Loucy (cell line): Measurements from ENCODE around the gene SOD1.

Source experiments
- H2AFZ ChIP-seq: fragments of 200-600 bp; sonication (generic); 2 replicates; pipeline ENCODE4 v1.6.0; 2016; ENCODE audit warnings: antibody characterized with exemption, mild to moderate bottlenecking, low read length, moderate library complexity
- H3F3A ChIP-seq: fragments of 200-600 bp; 2 replicates; pipeline ENCODE4 v1.6.0; 2016; ENCODE audit warnings: antibody characterized with exemption, low read depth, mild to moderate bottlenecking
- H3K27me3 ChIP-seq: fragments of 200-600 bp; sonication (generic); 2 replicates; pipeline ENCODE4 v1.6.1; 2014; ENCODE audit warnings: low read length, mild to moderate bottlenecking; ENCODE audit not compliant: insufficient read depth, poor library complexity, severe bottlenecking
- H3K36me3 ChIP-seq: fragments of 200-600 bp; sonication (generic); 2 replicates; pipeline ENCODE4 v1.6.1; 2016; ENCODE audit warnings: low read length; ENCODE audit not compliant: insufficient read depth
- H3K4me1 ChIP-seq: fragments of 200-600 bp; sonication (generic); 2 replicates; pipeline ENCODE4 v1.5.1; 2014; ENCODE audit warnings: low read length, mild to moderate bottlenecking; ENCODE audit not compliant: insufficient read depth, poor library complexity, severe bottlenecking
- H3K4me2 ChIP-seq: fragments of 200-600 bp; sonication (generic); 2 replicates; pipeline ENCODE4 v1.6.0; 2014; ENCODE audit warnings: antibody characterized with exemption, low read length, low read depth, mild to moderate bottlenecking; ENCODE audit not compliant: poor library complexity, severe bottlenecking
- H3K4me3 ChIP-seq: fragments of 200-600 bp; sonication (generic); 2 replicates; pipeline ENCODE4 v1.5.1; 2014; ENCODE audit warnings: low read length, mild to moderate bottlenecking, mixed read lengths; ENCODE audit not compliant: poor library complexity, severe bottlenecking
- H3K79me2 ChIP-seq: fragments of 200-600 bp; sonication (generic); 2 replicates; pipeline ENCODE4 v1.6.1; 2014; ENCODE audit warnings: low read length; ENCODE audit not compliant: insufficient read depth
- H3K9ac ChIP-seq: fragments of 200-600 bp; sonication (generic); 2 replicates; pipeline ENCODE4 v1.6.0; 2014; ENCODE audit warnings: mild to moderate bottlenecking, low read depth, low read length, moderate library complexity; ENCODE audit not compliant: poor library complexity, severe bottlenecking
- H3K9me2 ChIP-seq: fragments of 200-600 bp; sonication (generic); replicated peaks from 2 replicates; pipeline ENCODE4 v1.6.1; 2016; ENCODE audit warnings: low read depth, low read length, mixed read lengths
- H3K9me3 ChIP-seq: fragments of 200-600 bp; sonication (generic); 2 replicates; pipeline ENCODE4 v1.6.1; 2014; ENCODE audit warnings: mild to moderate bottlenecking, antibody characterized with exemption, low read length, low read depth; ENCODE audit not compliant: insufficient read depth
- H4K20me1 ChIP-seq: fragments of 200-600 bp; sonication (generic); 2 replicates; pipeline ENCODE4 v1.6.0; 2014; ENCODE audit warnings: antibody characterized with exemption, low read length, mild to moderate bottlenecking; ENCODE audit not compliant: insufficient read depth, poor library complexity, severe bottlenecking
- CTCF ChIP-seq: fragments of 200-600 bp; sonication (generic); conservative IDR thresholded peaks from 2 replicates; pipeline ENCODE4 v1.5.1; 2014; ENCODE audit warnings: mild to moderate bottlenecking, antibody characterized with exemption, low read length
- EZH2phosphoT487 ChIP-seq: fragments of 200-600 bp; IDR thresholded peaks from 2 replicates; pipeline ENCODE4 v1.6.1; 2018; ENCODE audit warnings: antibody characterized with exemption, mild to moderate bottlenecking, moderate library complexity, borderline replicate concordance

The SOD1 gene

GRCh38 chr21:31707499-31707898 is 48.0 kb downstream of the SOD1 start:
- Histone ChIP-seq H3K9me2 (no peaks in the 10 kb centered on the region), H3K36me3 (peaks cover 30% of the 10 kb centered on the region; the same call in 1 of the 2 replicates), H3K79me2 (peaks cover 96% of the 10 kb centered on the region), H3K4me2 (no peak overlapping the region), H3K9me3 (no peaks in the 10 kb centered on the region), H4K20me1 (peaks cover 79% of the 10 kb centered on the region), H3F3A (no peaks in the 10 kb centered on the region), H3K4me1 (no peaks in the 10 kb centered on the region), H3K9ac (no peak overlapping the region), H3K27me3 (no peaks in the 10 kb centered on the region), H3K4me3 (no peak overlapping the region), H2AFZ (no peak overlapping the region)
- no peak for TF ChIP-seq EZH2phosphoT487
- no peak for TF ChIP-seq CTCF

GRCh38 chr21:31708541-31708940 is 49.0 kb downstream of the SOD1 start:
- TF ChIP-seq EZH2phosphoT487 (no peak), CTCF (no peak)
- Histone ChIP-seq H3K9me3 (no peaks in the 10 kb centered on the region), H3K36me3 (peaks cover 20% of the 10 kb centered on the region; the same call in 1 of the 2 replicates), H3K4me2 (no peak overlapping the region), H2AFZ (no peak overlapping the region), H3F3A (no peaks in the 10 kb centered on the region), H3K9me2 (no peaks in the 10 kb centered on the region), H3K79me2 (peaks cover 99% of the 10 kb centered on the region), H3K4me1 (no peaks in the 10 kb centered on the region), H3K9ac (no peak overlapping the region), H3K27me3 (no peaks in the 10 kb centered on the region), H3K4me3 (no peak overlapping the region), H4K20me1 (peaks cover 89% of the 10 kb centered on the region)

GRCh38 chr21:31710586-31710985 is 51.1 kb downstream of the SOD1 start:
- no peaks in the 10 kb centered on the region for H3K27me3 ChIP-seq
- H3K36me3 ChIP-seq, result peaks cover 7% of the 10 kb centered on the region; the same call in 1 of the 2 replicates
- peaks cover 100% of the 10 kb centered on the region for H3K79me2 ChIP-seq
- no peak overlapping the region for H3K9ac ChIP-seq
- no peak for TF ChIP-seq EZH2phosphoT487
- TF ChIP-seq CTCF, result no peak
- peaks cover 96% of the 10 kb centered on the region for H4K20me1 ChIP-seq
- no peaks in the 10 kb centered on the region for H3K9me3 ChIP-seq
- no peak overlapping the region for H3K4me2 ChIP-seq
- no peaks in the 10 kb centered on the region for H3K9me2 ChIP-seq
- no peak overlapping the region for H2AFZ ChIP-seq
- H3F3A ChIP-seq, result no peaks in the 10 kb centered on the region
- no peak overlapping the region for H3K4me3 ChIP-seq
- no peaks in the 10 kb centered on the region for H3K4me1 ChIP-seq
